Measurements from ENCODE around the gene GPR146.
"Not testable (repeated sequence)": the region's sequence is repeated elsewhere in the genome, so short reads cannot be mapped to it uniquely, and the experiment has no call there.

The GPR146 gene

GRCh38 chr7:1064581-1064980 is 20.2 kb downstream of the GPR146 start:
- Histone ChIP-seq H3K9me3 (ENCODE audit: control insufficient read depth, insufficient read depth, low read depth, low read length) (no peaks in the 10 kb centered on the region), H3K4me1 (ENCODE audit: control insufficient read depth, insufficient read depth, low read length) (peaks cover 24% of the 10 kb centered on the region), H3K27ac (ENCODE audit: low read depth, low read length) (no peak overlapping the region), H3K9ac (ENCODE audit: low read length) (no peak overlapping the region), H3K4me3 (ENCODE audit: low read depth, low read length) (no peak overlapping the region), H3K27me3 (ENCODE audit: control insufficient read depth, insufficient read depth, low read length) (peaks cover 4% of the 10 kb centered on the region; the same call in 1 of the 2 replicates), H3K36me3 (ENCODE audit: control insufficient read depth, insufficient read depth, low read length) (no peaks in the 10 kb centered on the region)

- Histone ChIP-seq H3K9me3 (ENCODE audit: control insufficient read depth, insufficient read depth, low read depth, low read length) (peaks cover under 1% of the 10 kb centered on the region), H3K4me1 (ENCODE audit: control insufficient read depth, insufficient read depth, low read length) (peaks cover 20% of the 10 kb centered on the region), H3K9ac (ENCODE audit: low read length) (no peak overlapping the region), H3K36me3 (ENCODE audit: control insufficient read depth, insufficient read depth, low read length) (no peaks in the 10 kb centered on the region), H3K27me3 (ENCODE audit: control insufficient read depth, insufficient read depth, low read length) (peaks cover 4% of the 10 kb centered on the region; the same call in 1 of the 2 replicates), H3K27ac (ENCODE audit: low read depth, low read length) (no peak overlapping the region), H3K4me3 (ENCODE audit: low read depth, low read length) (no peak overlapping the region)
These were observed 20.9 kb downstream of the GPR146 start for GRCh38 chr7:1065263-1065584.

- Histone ChIP-seq H3K36me3 (ENCODE audit: control insufficient read depth, insufficient read depth, low read length) (no peaks in the 10 kb centered on the region), H3K9ac (ENCODE audit: low read length) (no peak overlapping the region), H3K27ac (ENCODE audit: low read depth, low read length) (no peak overlapping the region), H3K4me3 (ENCODE audit: low read depth, low read length) (peak overlapping the region; percentile 34; the same call in 1 of the 2 replicates), H3K4me1 (ENCODE audit: control insufficient read depth, insufficient read depth, low read length) (peaks cover 15% of the 10 kb centered on the region), H3K27me3 (ENCODE audit: control insufficient read depth, insufficient read depth, low read length) (peaks cover 4% of the 10 kb centered on the region; the same call in 1 of the 2 replicates), H3K9me3 (ENCODE audit: control insufficient read depth, insufficient read depth, low read depth, low read length) (peaks cover 5% of the 10 kb centered on the region)
These were observed 21.4 kb downstream of the GPR146 start for GRCh38 chr7:1065585-1066241.

GRCh38 chr7:1066242-1066588 is 21.9 kb downstream of the GPR146 start:
- peaks cover 10% of the 10 kb centered on the region for H3K4me1 ChIP-seq (ENCODE audit: control insufficient read depth, insufficient read depth, low read length)
- no peak overlapping the region for H3K9ac ChIP-seq (ENCODE audit: low read length)
- H3K4me3 ChIP-seq (ENCODE audit: low read depth, low read length), result no peak overlapping the region

GRCh38 chr7:1068013-1068412 is 23.7 kb downstream of the GPR146 start:
- Histone ChIP-seq H3K9me3 (ENCODE audit: control insufficient read depth, insufficient read depth, low read depth, low read length) (peaks cover 6% of the 10 kb centered on the region), H3K36me3 (ENCODE audit: control insufficient read depth, insufficient read depth, low read length) (no peaks in the 10 kb centered on the region), H3K27ac (ENCODE audit: low read depth, low read length) (no peak overlapping the region), H3K4me1 (ENCODE audit: control insufficient read depth, insufficient read depth, low read length) (peaks cover 10% of the 10 kb centered on the region), H3K4me3 (ENCODE audit: low read depth, low read length) (no peak overlapping the region), H3K9ac (ENCODE audit: low read length) (no peak overlapping the region), H3K27me3 (ENCODE audit: control insufficient read depth, insufficient read depth, low read length) (peaks cover 4% of the 10 kb centered on the region; the same call in 1 of the 2 replicates)

More at GRCh38 chr7:1066242-1066588, 21.9 kb downstream of the GPR146 start:
- no peak overlapping the region for H3K27ac ChIP-seq (ENCODE audit: low read depth, low read length)
- no peaks in the 10 kb centered on the region for H3K36me3 ChIP-seq (ENCODE audit: control insufficient read depth, insufficient read depth, low read length)
- H3K27me3 ChIP-seq (ENCODE audit: control insufficient read depth, insufficient read depth, low read length), result peaks cover 4% of the 10 kb centered on the region; the same call in 1 of the 2 replicates
- H3K9me3 ChIP-seq (ENCODE audit: control insufficient read depth, insufficient read depth, low read depth, low read length), result peaks cover 6% of the 10 kb centered on the region

DNA sequence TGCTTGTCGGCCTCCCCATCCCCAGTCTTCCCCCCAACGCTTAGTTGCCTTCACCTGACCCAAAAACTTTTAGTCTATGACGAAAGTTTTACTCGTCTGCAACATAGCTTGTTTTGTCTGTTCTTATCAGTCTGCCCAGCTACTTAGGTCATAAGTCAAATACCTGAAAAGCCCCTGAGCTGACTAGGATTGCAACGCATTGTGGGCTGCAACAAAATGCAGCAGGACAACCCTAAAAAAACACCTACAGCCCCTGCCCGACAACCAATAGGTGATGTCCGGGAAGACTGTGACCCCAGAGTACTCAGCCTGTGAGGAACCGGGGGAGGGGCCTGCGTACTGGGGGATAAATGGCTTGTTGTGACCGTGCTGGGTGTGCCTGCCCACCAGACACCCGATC is 24.3 kb downstream of the GPR146 start:
- no peak overlapping the region for H3K27ac ChIP-seq (ENCODE audit: low read depth, low read length)
- H3K4me1 ChIP-seq (ENCODE audit: control insufficient read depth, insufficient read depth, low read length), result peaks cover 10% of the 10 kb centered on the region
- no peak overlapping the region for H3K4me3 ChIP-seq (ENCODE audit: low read depth, low read length)
- H3K36me3 ChIP-seq (ENCODE audit: control insufficient read depth, insufficient read depth, low read length), result no peaks in the 10 kb centered on the region
- H3K9ac ChIP-seq (ENCODE audit: low read length), result no peak overlapping the region
- peaks cover 6% of the 10 kb centered on the region for H3K9me3 ChIP-seq (ENCODE audit: control insufficient read depth, insufficient read depth, low read depth, low read length)
- peaks cover 4% of the 10 kb centered on the region; the same call in 1 of the 2 replicates for H3K27me3 ChIP-seq (ENCODE audit: control insufficient read depth, insufficient read depth, low read length)

DNA sequence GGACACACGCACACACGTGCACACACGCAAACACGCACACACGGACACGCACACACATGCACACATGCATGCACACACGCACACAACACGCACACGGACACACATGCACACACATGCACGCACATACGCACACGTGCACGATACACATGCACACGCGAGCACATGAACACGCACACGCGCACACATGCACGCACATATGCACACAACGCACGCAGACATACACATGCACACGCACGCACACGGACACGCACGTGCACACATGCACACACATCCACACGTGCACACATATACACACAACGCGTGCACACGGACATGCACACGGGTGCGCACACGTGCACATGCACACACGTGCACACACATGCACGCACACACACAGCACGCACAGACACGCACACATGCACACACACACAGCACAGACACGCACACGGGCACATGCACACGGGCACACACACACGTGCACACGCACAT is 26.2 kb downstream of the GPR146 start:
- Histone ChIP-seq H3K9me3 (ENCODE audit: control insufficient read depth, insufficient read depth, low read depth, low read length) (peaks cover 6% of the 10 kb centered on the region), H3K27me3 (ENCODE audit: control insufficient read depth, insufficient read depth, low read length) (no peaks in the 10 kb centered on the region; the same call in 1 of the 2 replicates), H3K4me1 (ENCODE audit: control insufficient read depth, insufficient read depth, low read length) (peaks cover 6% of the 10 kb centered on the region), H3K9ac (ENCODE audit: low read length) (no peak overlapping the region), H3K36me3 (ENCODE audit: control insufficient read depth, insufficient read depth, low read length) (no peaks in the 10 kb centered on the region), H3K4me3 (ENCODE audit: low read depth, low read length) (no peak overlapping the region), H3K27ac (ENCODE audit: low read depth, low read length) (no peak overlapping the region)

DNA sequence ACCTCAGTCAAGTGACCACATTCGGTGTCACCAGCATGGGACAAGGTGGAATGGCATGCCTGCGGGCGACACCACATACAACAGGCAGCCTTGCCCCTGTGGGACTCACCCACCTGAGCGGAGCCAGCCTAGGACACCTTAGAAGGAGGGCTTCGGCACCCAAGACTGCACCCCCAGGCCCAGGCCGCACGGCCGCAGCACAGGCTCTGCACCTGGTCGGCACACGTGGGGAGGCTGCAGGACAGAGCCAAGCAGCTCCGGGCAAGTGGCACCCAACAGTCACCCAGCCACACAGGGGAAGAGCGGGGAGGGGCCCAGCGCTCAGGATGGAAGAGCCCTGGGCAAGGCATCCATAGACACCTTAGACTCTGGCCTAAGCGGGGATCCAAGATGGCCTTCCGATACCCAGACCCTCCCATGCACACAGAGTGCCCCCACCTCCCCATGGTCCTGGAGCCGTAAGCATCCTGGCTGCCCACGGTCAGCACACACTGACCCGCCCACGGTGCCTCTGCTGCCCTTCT is 27.4 kb downstream of the GPR146 start:
- no peak overlapping the region for H3K9ac ChIP-seq (ENCODE audit: low read length)
- H3K36me3 ChIP-seq (ENCODE audit: control insufficient read depth, insufficient read depth, low read length), result no peaks in the 10 kb centered on the region
- H3K27me3 ChIP-seq (ENCODE audit: control insufficient read depth, insufficient read depth, low read length), result no peaks in the 10 kb centered on the region
- peaks cover 6% of the 10 kb centered on the region for H3K9me3 ChIP-seq (ENCODE audit: control insufficient read depth, insufficient read depth, low read depth, low read length)
- no peak overlapping the region for H3K27ac ChIP-seq (ENCODE audit: low read depth, low read length)
- H3K4me1 ChIP-seq (ENCODE audit: control insufficient read depth, insufficient read depth, low read length), result no peaks in the 10 kb centered on the region
- no peak overlapping the region for H3K4me3 ChIP-seq (ENCODE audit: low read depth, low read length)

DNA sequence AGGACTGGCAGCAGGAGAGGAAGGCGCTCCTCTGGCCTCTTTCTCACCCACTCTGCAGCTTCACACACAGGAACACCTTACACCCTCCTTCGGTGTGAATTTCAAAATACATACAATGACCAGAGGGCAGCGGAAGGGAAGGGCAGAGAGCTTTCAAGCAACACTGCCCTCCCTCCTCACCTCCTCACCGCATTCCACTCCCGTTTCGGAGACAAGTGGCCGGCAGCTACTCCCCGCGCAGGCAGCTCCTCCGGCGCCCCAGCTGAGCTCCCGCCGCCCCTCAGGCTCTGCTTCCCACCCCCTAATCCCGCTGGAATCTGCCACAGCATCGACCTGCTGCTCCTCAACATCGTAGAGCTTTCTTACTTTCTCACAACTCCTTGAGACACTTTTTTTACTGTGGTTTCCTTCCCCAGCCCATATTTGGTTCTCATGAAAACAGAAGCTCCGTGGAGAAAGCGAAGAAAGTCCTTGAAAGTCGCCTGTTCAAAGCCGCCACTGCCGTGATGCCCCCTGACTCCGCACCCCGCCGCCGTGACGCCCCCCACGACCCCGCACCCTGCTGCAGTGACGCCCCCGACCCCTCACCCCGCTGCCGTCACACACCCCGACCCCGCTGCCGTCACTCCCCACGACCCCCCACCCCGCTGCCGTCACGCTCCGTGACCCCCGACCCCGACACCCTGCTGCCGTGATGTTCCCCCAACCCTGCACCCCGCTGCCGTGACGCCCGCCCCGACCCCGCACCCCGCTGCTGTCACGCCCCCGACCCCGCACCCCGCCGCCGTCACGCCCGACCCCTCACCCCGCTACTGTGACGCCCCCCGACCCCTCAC is 29.0 kb downstream of the GPR146 start:
- H3K27me3 ChIP-seq (ENCODE audit: control insufficient read depth, insufficient read depth, low read length), result no peaks in the 10 kb centered on the region
- peaks cover 6% of the 10 kb centered on the region for H3K9me3 ChIP-seq (ENCODE audit: control insufficient read depth, insufficient read depth, low read depth, low read length)
- H3K4me1 ChIP-seq (ENCODE audit: control insufficient read depth, insufficient read depth, low read length), result no peaks in the 10 kb centered on the region
- H3K9ac ChIP-seq (ENCODE audit: low read length), result no peak overlapping the region
- no peak overlapping the region for H3K27ac ChIP-seq (ENCODE audit: low read depth, low read length)
- H3K4me3 ChIP-seq (ENCODE audit: low read depth, low read length), result no peak overlapping the region
- H3K36me3 ChIP-seq (ENCODE audit: control insufficient read depth, insufficient read depth, low read length), result no peaks in the 10 kb centered on the region

GRCh38 chr7:1074018-1074417 is 29.7 kb downstream of the GPR146 start:
- H3K9me3 ChIP-seq (ENCODE audit: control insufficient read depth, insufficient read depth, low read depth, low read length); H3K9ac ChIP-seq (ENCODE audit: low read length); H3K4me1 ChIP-seq (ENCODE audit: control insufficient read depth, insufficient read depth, low read length); H3K36me3 ChIP-seq (ENCODE audit: control insufficient read depth, insufficient read depth, low read length); H3K4me3 ChIP-seq (ENCODE audit: low read depth, low read length); H3K27ac ChIP-seq (ENCODE audit: low read depth, low read length); H3K27me3 ChIP-seq (ENCODE audit: control insufficient read depth, insufficient read depth, low read length): not testable (repeated sequence)
